ENCODE data around the gene BLOC1S3. TPM values are rescaled to one million over a fixed set of nuclear protein-coding genes. Genes with fewer than 3 reads are reported as not detected.
A peak's percentile ranks its signal among the peaks of the same experiment; 100 is the strongest.

The BLOC1S3 gene, protein sequence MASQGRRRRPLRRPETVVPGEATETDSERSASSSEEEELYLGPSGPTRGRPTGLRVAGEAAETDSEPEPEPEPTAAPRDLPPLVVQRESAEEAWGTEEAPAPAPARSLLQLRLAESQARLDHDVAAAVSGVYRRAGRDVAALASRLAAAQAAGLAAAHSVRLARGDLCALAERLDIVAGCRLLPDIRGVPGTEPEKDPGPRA
- total RNA-seq: 17.8 TPM
- long read RNA-seq, partial matches to known transcripts: 0 of 2 reads
- long read RNA-seq, other reads (novel, unspliced or antisense): 0 of 2 reads

DNA sequence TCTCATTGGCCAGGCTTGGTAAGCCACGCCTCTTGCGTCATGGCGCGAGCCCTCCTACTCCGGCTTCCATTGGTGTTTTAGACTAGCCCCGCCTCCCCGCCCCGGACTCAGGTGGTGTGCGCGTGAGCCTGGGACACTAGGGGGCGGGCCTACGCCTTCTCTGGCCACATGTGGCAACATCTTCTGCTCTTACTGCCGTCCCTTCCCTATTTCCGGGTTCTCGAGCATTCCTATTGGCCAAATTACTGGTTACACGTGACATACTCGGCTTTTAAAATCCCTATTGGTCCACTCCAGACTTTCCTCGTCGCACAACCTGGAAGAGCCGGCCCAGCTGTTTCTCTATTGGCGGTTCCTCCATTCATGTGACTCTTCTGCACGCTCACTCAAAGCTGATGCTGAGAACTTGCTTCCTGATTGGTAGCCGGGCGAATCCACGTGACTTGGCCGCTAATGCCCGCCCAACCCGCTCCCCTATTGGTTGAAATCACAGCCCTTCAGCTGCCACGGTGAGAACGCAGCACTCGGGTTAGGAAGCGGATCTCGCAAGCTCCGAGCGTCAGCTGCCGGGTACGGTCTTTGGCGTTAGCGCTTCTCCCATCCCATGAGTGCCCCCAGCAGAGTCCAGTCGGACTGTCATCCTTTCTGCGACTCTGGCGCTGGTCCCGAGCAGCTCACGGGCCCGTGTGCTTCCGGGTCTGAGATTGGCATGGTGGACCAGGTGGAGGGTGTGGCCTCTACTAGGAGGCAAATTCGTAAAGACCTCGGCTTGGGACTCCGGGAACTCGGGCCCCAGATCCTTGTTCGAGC, at the start of gene BLOC1S3:
TSS of gene BLOC1S3 (plus strand) at position 523 of the 810 bp plus-strand sequence. CDS start 513 bp downstream, outside the sequence.
- Histone ChIP-seq H3K27me3 (no peaks in the 10 kb centered on the region), H3K27ac (peak within 1 kb of the TSS; percentile 88), H3K4me1 (peaks cover 23% of the 10 kb centered on the region), H3K9me3 (no peaks in the 10 kb centered on the region), H3K4me3 (peak within 1 kb of the TSS; percentile 92), H3K36me3 (peaks cover 12% of the 10 kb centered on the region)
- DNase-seq: peak; percentile 100
- ATAC-seq: peak; percentile 96
- intact Hi-C loops (cut with DNase I): no loop called here
- TF ChIP-seq, protein P1, sequence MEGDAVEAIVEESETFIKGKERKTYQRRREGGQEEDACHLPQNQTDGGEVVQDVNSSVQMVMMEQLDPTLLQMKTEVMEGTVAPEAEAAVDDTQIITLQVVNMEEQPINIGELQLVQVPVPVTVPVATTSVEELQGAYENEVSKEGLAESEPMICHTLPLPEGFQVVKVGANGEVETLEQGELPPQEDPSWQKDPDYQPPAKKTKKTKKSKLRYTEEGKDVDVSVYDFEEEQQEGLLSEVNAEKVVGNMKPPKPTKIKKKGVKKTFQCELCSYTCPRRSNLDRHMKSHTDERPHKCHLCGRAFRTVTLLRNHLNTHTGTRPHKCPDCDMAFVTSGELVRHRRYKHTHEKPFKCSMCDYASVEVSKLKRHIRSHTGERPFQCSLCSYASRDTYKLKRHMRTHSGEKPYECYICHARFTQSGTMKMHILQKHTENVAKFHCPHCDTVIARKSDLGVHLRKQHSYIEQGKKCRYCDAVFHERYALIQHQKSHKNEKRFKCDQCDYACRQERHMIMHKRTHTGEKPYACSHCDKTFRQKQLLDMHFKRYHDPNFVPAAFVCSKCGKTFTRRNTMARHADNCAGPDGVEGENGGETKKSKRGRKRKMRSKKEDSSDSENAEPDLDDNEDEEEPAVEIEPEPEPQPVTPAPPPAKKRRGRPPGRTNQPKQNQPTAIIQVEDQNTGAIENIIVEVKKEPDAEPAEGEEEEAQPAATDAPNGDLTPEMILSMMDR (IDR thresholded peaks at IDR 0.05): peak; percentile 49

DNA sequence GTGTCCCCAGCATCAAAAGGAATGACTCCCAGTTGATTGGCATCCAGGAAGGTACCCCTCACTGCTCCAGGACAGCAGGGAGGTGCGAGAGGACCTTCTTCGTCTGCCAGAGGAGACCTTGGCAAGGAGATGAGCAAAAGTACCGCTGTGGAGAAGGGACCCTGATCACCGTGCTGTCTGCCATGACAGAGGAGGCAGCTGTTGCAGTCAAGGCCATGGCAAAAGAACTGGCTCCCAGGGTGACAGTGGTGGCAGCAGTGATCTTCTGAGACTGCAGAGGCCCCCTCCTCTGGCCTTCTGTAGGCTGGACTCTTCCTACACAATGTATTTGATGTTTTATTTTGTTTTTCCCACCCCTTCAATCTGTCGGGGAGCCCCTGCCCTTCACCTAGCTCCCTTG, 49.8 kb upstream of the BLOC1S3 start:
- TF ChIP-seq, protein P1 (IDR thresholded peaks at IDR 0.05): no peak
- Histone ChIP-seq H3K4me3 (no peak overlapping the region), H3K9me3 (no peaks in the 10 kb centered on the region)

DNA sequence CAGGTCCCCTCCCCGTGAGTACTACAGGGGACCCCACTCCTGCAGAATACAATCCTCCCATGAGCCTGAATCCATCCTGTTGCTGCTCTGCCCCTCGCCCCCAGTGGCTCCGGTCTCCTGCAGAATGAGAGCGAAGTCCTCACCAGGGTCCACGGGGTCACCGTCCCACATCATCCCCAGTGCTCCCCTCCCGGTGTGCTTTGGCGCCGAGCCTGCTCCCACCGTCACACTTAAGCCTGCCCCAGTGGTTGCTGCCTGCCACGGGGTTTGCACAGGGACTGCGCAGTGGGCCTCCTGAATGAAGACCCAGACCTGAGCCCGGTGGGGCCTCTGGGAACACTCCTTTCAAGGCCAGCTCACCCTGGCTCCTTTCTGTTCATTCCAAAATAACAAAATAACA, 48.3 kb upstream of the BLOC1S3 start:
- TF ChIP-seq, protein P1 (IDR thresholded peaks at IDR 0.05): no peak
- no peak for ATAC-seq

More for the DNA sequence above, 49.8 kb upstream of the BLOC1S3 start:
- peaks cover 3% of the 10 kb centered on the region for H3K4me1 ChIP-seq
- intact Hi-C loops (cut with DNase I): no loop called here
- DNase-seq (no peak), ATAC-seq (no peak)
- H3K36me3 ChIP-seq: no peaks in the 10 kb centered on the region
- H3K27ac ChIP-seq: no peak overlapping the region
- no peaks in the 10 kb centered on the region for H3K27me3 ChIP-seq

DNA sequence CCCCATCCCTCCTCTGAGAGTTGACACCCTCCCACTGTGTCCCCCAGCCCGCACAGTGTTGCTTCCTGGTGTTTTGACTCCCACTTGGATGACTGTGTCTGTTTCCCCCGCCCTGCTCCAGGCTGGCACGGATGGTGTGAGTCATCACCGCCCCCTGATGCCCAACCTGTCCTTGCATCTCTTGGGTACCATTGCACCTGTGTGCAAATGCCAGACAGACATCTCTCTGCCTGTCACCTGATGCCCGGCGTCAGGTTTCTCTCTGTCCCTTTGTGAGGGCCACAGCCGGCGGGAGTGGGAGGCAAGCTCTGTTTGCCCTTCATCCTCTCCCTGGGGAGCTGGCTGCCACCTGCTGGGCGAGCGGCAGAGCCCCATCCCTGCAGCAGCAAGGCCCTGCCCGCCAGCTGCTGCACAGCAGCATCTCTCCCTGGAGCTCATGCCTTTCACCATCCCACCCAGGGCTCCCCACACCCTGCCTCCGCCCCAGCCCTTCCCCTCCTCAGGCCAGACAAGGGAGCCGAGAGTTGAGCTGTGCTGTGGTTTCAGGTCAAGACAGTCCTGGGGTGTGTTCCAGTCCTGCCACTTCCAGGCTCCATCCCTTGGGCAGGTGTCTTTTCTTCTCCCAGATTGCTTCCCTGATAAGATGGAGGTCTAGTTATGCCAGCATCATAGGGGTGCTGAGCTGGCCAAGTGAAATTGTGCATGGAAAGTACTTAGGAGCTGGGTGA, 47.5 kb upstream of the BLOC1S3 start:
- no peak for DNase-seq
- intact Hi-C loops (cut with DNase I): no loop called here
- ATAC-seq: peak; percentile 20

More for the DNA sequence above, 48.3 kb upstream of the BLOC1S3 start:
- H3K27me3 ChIP-seq: no peaks in the 10 kb centered on the region
- no peak overlapping the region for H3K4me3 ChIP-seq
- no peaks in the 10 kb centered on the region for H3K9me3 ChIP-seq
- no peak for DNase-seq
- no peaks in the 10 kb centered on the region for H3K36me3 ChIP-seq
- H3K4me1 ChIP-seq: peaks cover 3% of the 10 kb centered on the region
- intact Hi-C loops (cut with DNase I): no loop called here
- no peak overlapping the region for H3K27ac ChIP-seq

DNA sequence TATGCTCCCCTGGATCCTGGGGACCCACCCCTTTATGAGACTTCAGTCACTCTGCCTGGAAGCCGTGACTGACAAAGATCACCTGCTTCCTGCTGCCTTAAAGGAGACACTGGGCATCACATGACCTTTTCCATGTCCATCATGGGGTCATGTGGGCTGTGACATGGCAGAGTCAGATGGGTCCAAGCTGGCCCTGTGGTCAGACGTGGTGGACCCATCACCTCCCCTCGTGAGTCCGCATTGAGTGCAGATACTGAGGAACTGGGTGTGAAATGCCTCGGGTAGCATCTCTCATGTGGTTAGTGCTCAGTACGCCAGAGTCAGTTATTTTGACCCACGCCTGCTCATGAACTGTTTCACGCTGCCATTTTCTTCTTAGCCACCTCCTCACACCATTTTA, 44.9 kb upstream of the BLOC1S3 start:
- Histone ChIP-seq H3K27me3 (no peaks in the 10 kb centered on the region), H3K36me3 (no peaks in the 10 kb centered on the region), H3K4me1 (no peaks in the 10 kb centered on the region), H3K27ac (no peak overlapping the region), H3K4me3 (no peak overlapping the region), H3K9me3 (no peaks in the 10 kb centered on the region)
- intact Hi-C loops (cut with DNase I): no loop called here
- no peak for DNase-seq
- TF ChIP-seq, protein P1 (IDR thresholded peaks at IDR 0.05): no peak
- ATAC-seq: no peak

More for the DNA sequence above, 47.5 kb upstream of the BLOC1S3 start:
- TF ChIP-seq, protein P1 (IDR thresholded peaks at IDR 0.05): no peak
- no peak overlapping the region for H3K27ac ChIP-seq
- no peaks in the 10 kb centered on the region for H3K36me3 ChIP-seq
- peaks cover under 1% of the 10 kb centered on the region for H3K4me1 ChIP-seq
- H3K27me3 ChIP-seq: no peaks in the 10 kb centered on the region
- H3K4me3 ChIP-seq: no peak overlapping the region
- H3K9me3 ChIP-seq: no peaks in the 10 kb centered on the region

All from upper lobe of right lung (tissue), 1 donor.